Panc1 (cell line): ENCODE data around the gene LTC4S. TPM values are rescaled to one million over a fixed set of nuclear protein-coding genes. Genes with fewer than 3 reads are reported as not detected.

Experiments used
- ATAC-seq: fragments of 200-7000 bp; cut with Tn5 transposase; 2 replicates; pipeline ENCODE4 v1.9.1; 2020; ENCODE audit warnings: mild to moderate bottlenecking, moderate library complexity
- BruUV-seq: library from RNA; stranded (reverse); fragments of 400-500 nt; replicated peaks from 2 replicates; lab custom pipeline; 2021; lab: Mats Ljungman, UMichigan
- CTCF ChIA-PET: fragments of 300-600 bp; sonication (Branson Sonifier 250); formaldehyde crosslinking; loops from one replicate; lab custom pipeline; 2022; ENCODE audit warnings: antibody characterized with exemption; lab: Charles Lee
- POLR2A ChIA-PET: fragments of 300-600 bp; sonication (Branson Sonifier 250); formaldehyde crosslinking; loops from one replicate; lab custom pipeline; 2022; ENCODE audit warnings: antibody characterized with exemption; lab: Charles Lee
- DNase-seq: peaks from one replicate; pipeline ENCODE4 v3.0.0-alpha.2; 2010; ENCODE audit warnings: low read depth, low spot score
- H3K27ac ChIP-seq: 2 replicates; pipeline ENCODE4 v1.5.1; 2011; ENCODE audit warnings: mild to moderate bottlenecking, low read length, inconsistent platforms
- H3K27me3 ChIP-seq: fragments of 200-500 bp; sonication (Bioruptor generic); 2 replicates; pipeline ENCODE4 v1.6.0; 2014; ENCODE audit warnings: low read length, inconsistent platforms; ENCODE audit not compliant: control insufficient read depth, insufficient read depth
- H3K36me3 ChIP-seq: fragments of 200-500 bp; sonication (Bioruptor generic); 2 replicates; pipeline ENCODE4 v1.5.1; 2014; ENCODE audit warnings: inconsistent platforms, mild to moderate bottlenecking, low read length, moderate library complexity; ENCODE audit not compliant: control insufficient read depth, insufficient read depth
- H3K4me1 ChIP-seq: 2 replicates; pipeline ENCODE4 v1.5.1; 2011; ENCODE audit warnings: inconsistent platforms, mild to moderate bottlenecking, low read length, moderate library complexity; ENCODE audit not compliant: control insufficient read depth, insufficient read depth
- H3K4me3 ChIP-seq, 2 experiments: 2 replicates each; pipeline ENCODE4 v1.5.1; 2011 to 2012; ENCODE audit warnings: low read depth in 2 of 2, low read length in 2 of 2, mild to moderate bottlenecking in 2 of 2, inconsistent platforms in 1 of 2, moderate library complexity in 1 of 2
- H3K9me3 ChIP-seq: fragments of 200-500 bp; sonication (Bioruptor generic); 2 replicates; pipeline ENCODE4 v1.5.1; 2014; ENCODE audit warnings: low read depth, mild to moderate bottlenecking, inconsistent platforms, low read length, moderate library complexity; ENCODE audit not compliant: control insufficient read depth, insufficient read depth
- POLR2AphosphoS5 ChIP-seq: IDR thresholded peaks from 2 replicates; pipeline ENCODE4 v1.6.1; 2012; ENCODE audit warnings: mild to moderate bottlenecking, low read depth, low read length, moderate library complexity
- REST ChIP-seq, 2 experiments: IDR thresholded peaks; 2 replicates each; pipeline ENCODE4 v1.6.1; 2011 to 2012; ENCODE audit warnings: low read depth in 2 of 2, control low read depth in 1 of 2, low read length in 1 of 2, mild to moderate bottlenecking in 1 of 2, moderate library complexity in 1 of 2; ENCODE audit not compliant: insufficient read depth in 1 of 2
- SIN3A ChIP-seq: IDR thresholded peaks from 2 replicates; pipeline ENCODE4 v1.6.1; 2012; ENCODE audit warnings: low read depth, mild to moderate bottlenecking, low read length, moderate library complexity, borderline replicate concordance; ENCODE audit not compliant: insufficient read depth
- TCF7L2 ChIP-seq: IDR thresholded peaks from 2 replicates; pipeline ENCODE4 v1.6.1; 2011; ENCODE audit warnings: mild to moderate bottlenecking, low read depth, low read length, inconsistent platforms
- in situ Hi-C: cut with HindIII; loops from 2 replicates; pipeline ENCODE4 v1.10.0; 2016; ENCODE audit warnings: low sequenced_read_pairs, low pct_unique_long_range_greater_than_20kb
- intact Hi-C: fragments of 100-400 bp; cut with micrococcal nuclease; formaldehyde crosslinking; loops from one replicate; pipeline ENCODE4 v1.10.0; 2022; ENCODE audit not compliant: unreplicated experiment
- total RNA-seq: library from RNA; stranded (reverse); gene quantifications from one replicate; pipeline ENCODE4 v1.2.1, GENCODE V29; 2021; ENCODE audit not compliant: unreplicated experiment
- TF ChIP-seq, protein P1 (sequence below): fragments of 450-650 bp; IDR thresholded peaks from 2 replicates; pipeline ENCODE4 v1.5.1; 2017; ENCODE audit warnings: mild to moderate bottlenecking

LTC4S gene
- total RNA-seq, 1 experiment from 2014 or later = 0.69 TPM

GRCh38 chr5:179792612-179793467 lies 946 bp upstream of the LTC4S start:
- Histone ChIP-seq H3K27ac (no peak overlapping the region), H3K9me3 (no peaks in the 10 kb centered on the region), H3K4me3 (no peak overlapping the region), H3K27me3 (no peaks in the 10 kb centered on the region), H3K4me1 (peaks cover 9% of the 10 kb centered on the region), H3K36me3 (no peaks in the 10 kb centered on the region)
- POLR2A ChIA-PET = no interaction called here
- CTCF ChIA-PET = interaction anchor here (0.6 kb wide), 1 partner anchor 30 kb away, joined by 5 read pairs; no protein-coding TSS in a partner anchor
- BruUV-seq = no TSS peak
- no peak for TF ChIP-seq SIN3A
- TF ChIP-seq TCF7L2 = no peak
- no peak for TF ChIP-seq POLR2AphosphoS5
- TF ChIP-seq, protein P1, sequence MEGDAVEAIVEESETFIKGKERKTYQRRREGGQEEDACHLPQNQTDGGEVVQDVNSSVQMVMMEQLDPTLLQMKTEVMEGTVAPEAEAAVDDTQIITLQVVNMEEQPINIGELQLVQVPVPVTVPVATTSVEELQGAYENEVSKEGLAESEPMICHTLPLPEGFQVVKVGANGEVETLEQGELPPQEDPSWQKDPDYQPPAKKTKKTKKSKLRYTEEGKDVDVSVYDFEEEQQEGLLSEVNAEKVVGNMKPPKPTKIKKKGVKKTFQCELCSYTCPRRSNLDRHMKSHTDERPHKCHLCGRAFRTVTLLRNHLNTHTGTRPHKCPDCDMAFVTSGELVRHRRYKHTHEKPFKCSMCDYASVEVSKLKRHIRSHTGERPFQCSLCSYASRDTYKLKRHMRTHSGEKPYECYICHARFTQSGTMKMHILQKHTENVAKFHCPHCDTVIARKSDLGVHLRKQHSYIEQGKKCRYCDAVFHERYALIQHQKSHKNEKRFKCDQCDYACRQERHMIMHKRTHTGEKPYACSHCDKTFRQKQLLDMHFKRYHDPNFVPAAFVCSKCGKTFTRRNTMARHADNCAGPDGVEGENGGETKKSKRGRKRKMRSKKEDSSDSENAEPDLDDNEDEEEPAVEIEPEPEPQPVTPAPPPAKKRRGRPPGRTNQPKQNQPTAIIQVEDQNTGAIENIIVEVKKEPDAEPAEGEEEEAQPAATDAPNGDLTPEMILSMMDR = no peak
- TF ChIP-seq REST (IDR thresholded peaks at IDR 0.05; ENCODE audit: insufficient read depth in 1 of 2, low read depth in 2 of 2, low read length in 1 of 2) = no peak
- in situ Hi-C loops (no loop called here), intact Hi-C loops (no loop called here)
- ATAC-seq (no peak), DNase-seq (no peak)

- H3K27ac ChIP-seq = no peak overlapping the region
Observed at GRCh38 chr5:179794171-179794570, 385 bp downstream of the LTC4S start.

More at GRCh38 chr5:179794171-179794570, 385 bp downstream of the LTC4S start:
- ATAC-seq (no peak), DNase-seq (no peak)
- Histone ChIP-seq H3K27me3 (no peaks in the 10 kb centered on the region), H3K4me1 (peaks cover 9% of the 10 kb centered on the region), H3K4me3 (no peak overlapping the region), H3K9me3 (no peaks in the 10 kb centered on the region), H3K36me3 (no peaks in the 10 kb centered on the region; the same call in 1 of the 2 replicates)
- intact Hi-C loops (no loop called here), in situ Hi-C loops (no loop called here)
- ChIA-PET CTCF (no interaction called here), POLR2A (interaction anchor here (1.1 kb wide), 1 partner anchor 14 kb away, joined by 3 read pairs; no protein-coding TSS in a partner anchor)
- no peak for TF ChIP-seq REST (IDR thresholded peaks at IDR 0.05; ENCODE audit: insufficient read depth in 1 of 2, low read depth in 2 of 2, low read length in 1 of 2)
- no peak for TF ChIP-seq TCF7L2
- TF ChIP-seq, protein P1 = no peak
- TF ChIP-seq SIN3A = no peak
- no peak for TF ChIP-seq POLR2AphosphoS5
- BruUV-seq = no TSS peak
